Mesodermal cell (in vitro differentiated cells): ENCODE results near the gene KRT78.

ENCODE experiments used
- H3K27ac ChIP-seq: 2 replicates; pipeline ENCODE4 v1.7.0; 2013; ENCODE audit warnings: mild to moderate bottlenecking, low read depth, low read length, moderate library complexity; ENCODE audit not compliant: severe bottlenecking
- H3K36me3 ChIP-seq: 2 replicates; pipeline ENCODE4 v1.7.1; 2013; ENCODE audit warnings: mild to moderate bottlenecking, low read length, moderate library complexity; ENCODE audit not compliant: control insufficient read depth, insufficient read depth
- H3K4me1 ChIP-seq: one replicate; pipeline ENCODE4 v1.7.1; 2013; ENCODE audit warnings: mild to moderate bottlenecking, low read length; ENCODE audit not compliant: insufficient read depth, control insufficient read depth, poor library complexity, severe bottlenecking
- H3K4me3 ChIP-seq: 2 replicates; pipeline ENCODE4 v1.7.0; 2013; ENCODE audit warnings: low read length, control low read depth, mild to moderate bottlenecking; ENCODE audit not compliant: insufficient read depth, poor library complexity, severe bottlenecking; ENCODE audit errors: extremely low read depth
- H3K9me3 ChIP-seq: 2 replicates; pipeline ENCODE4 v1.7.1; 2013; ENCODE audit warnings: mild to moderate bottlenecking, low read length, moderate library complexity; ENCODE audit not compliant: control insufficient read depth
- WGBS, 2 experiments: methylation state at CpG; one replicate each; pipeline ENCODE4 v1.1.5; 2013; ENCODE audit warnings: missing lambda C conversion rate in 2 of 2; ENCODE audit not compliant: insufficient coverage in 2 of 2; 5-methylcytosine and 5-hydroxymethylcytosine counted together

The KRT78 gene

DNA sequence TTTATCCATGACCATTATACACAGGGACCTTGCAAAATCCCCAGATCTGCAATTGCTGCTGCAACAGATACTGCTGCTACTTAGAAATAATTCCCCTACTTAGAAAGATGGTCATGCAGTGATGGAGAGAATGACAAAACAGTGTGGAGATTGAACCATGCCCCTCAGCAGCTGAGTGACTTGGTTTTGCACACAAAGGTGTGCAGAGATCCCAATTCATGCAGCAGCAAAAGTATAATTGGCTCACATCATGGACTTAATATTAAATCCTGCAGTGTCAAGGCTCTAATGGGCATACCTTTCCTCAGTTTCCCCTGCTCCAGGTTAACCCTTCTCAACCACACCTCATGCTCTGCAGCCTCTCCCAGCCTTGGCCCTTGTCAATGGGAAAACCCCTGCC lies 3.0 kb upstream of the KRT78 start:
- Histone ChIP-seq H3K4me1 (no peaks in the 10 kb centered on the region), H3K4me3 (no peak overlapping the region), H3K27ac (no peak overlapping the region), H3K9me3 (no peaks in the 10 kb centered on the region), H3K36me3 (no peaks in the 10 kb centered on the region)

DNA sequence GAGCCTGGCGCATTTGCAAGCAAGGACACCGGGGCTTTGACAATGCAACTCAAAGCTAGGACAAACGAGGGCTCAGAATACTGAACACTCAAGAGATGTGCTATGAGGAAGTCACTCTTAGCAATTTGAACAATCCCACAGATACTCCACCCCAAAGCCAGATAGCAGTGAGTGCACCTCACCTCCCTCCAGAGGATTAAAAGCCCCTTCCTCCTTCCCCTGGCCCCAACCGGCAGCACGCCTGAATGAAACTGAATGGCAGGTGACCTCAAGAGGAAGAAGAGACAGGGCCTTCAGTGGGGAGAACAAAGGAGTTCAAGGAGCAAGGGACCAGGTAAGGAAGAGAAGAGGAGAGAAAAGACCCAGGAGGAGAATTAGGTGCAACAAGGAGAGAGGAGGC lies 1.9 kb upstream of the KRT78 start:
- no peaks in the 10 kb centered on the region for H3K36me3 ChIP-seq
- no peak overlapping the region for H3K4me3 ChIP-seq
- H3K4me1 ChIP-seq: no peaks in the 10 kb centered on the region
- no peaks in the 10 kb centered on the region for H3K9me3 ChIP-seq
- 100% methylated on average over 1 of the region's 5 CpGs; no CpG with 5 or more reads in 1 of the 2 experiments for WGBS, 2 experiments
- no peak overlapping the region for H3K27ac ChIP-seq

DNA sequence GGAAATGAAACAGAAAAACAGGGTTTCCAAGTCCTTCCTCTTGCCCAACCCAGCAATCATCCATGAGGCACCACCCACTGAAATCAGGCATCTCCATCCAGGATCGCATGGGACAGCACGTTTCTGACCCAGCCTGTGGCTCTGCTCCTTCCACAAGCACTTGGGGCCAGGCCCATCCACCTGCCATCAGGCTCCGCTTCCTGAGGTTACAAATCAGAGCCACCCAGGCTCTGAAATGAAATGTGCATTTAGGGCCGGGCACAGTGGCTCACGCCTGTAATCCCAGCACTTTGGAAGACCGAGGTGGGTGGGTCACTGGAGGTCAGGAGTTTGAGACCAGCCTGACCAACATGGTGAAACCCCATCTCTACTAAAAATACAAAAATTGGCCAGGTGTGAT lies 717 bp upstream of the KRT78 start:
- 93 to 94% methylated on average over 3 to 6 of the region's 6 CpGs for WGBS, 2 experiments

DNA sequence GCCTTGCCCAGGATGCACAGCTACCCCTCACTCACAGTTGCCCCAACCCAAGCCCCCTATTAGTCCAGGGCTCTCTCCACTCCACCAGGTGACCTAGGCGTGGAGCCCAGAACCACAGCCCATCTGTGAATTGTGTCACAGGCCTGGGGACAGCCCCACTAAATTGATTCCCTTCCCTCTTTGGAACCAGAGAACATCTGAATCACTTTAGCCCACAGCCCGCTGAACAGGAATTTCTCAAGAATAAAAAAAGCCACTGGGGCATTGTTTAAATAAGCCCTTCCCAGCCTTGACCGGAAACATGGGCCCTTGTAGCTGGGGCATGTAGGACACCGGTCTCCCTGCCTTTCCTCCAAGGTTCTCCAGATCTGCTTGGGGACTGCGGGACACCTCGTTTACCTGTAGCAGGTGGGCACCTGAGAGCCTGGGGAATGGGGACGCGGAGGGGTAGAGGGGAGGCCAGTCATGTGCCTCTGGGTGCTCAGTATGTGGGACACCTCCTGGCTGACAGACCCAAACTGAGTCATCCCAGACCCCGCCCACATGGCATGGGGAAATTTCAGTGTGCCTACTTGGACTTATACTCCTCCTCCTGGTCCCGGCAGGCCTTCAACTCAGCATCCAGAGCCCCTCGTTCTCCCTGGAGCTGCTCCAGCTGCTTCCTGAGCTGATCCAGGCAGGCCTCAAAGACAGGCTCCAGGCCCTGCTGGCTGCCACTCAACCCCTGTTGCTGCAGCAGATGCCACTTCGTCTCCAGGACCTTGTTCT lies 1.3 kb downstream of the KRT78 start:
- H3K9me3 ChIP-seq: no peaks in the 10 kb centered on the region
- no peak overlapping the region for H3K4me3 ChIP-seq
- no peaks in the 10 kb centered on the region for H3K4me1 ChIP-seq
- H3K36me3 ChIP-seq: no peaks in the 10 kb centered on the region
- WGBS, 2 experiments: 93 to 96% methylated on average over 9 to 10 of the region's 12 CpGs
- H3K27ac ChIP-seq: no peak overlapping the region

More for the DNA sequence above, 717 bp upstream of the KRT78 start:
- no peak overlapping the region for H3K4me3 ChIP-seq
- H3K27ac ChIP-seq: no peak overlapping the region
- no peaks in the 10 kb centered on the region for H3K4me1 ChIP-seq
- H3K9me3 ChIP-seq: no peaks in the 10 kb centered on the region
- no peaks in the 10 kb centered on the region for H3K36me3 ChIP-seq

DNA sequence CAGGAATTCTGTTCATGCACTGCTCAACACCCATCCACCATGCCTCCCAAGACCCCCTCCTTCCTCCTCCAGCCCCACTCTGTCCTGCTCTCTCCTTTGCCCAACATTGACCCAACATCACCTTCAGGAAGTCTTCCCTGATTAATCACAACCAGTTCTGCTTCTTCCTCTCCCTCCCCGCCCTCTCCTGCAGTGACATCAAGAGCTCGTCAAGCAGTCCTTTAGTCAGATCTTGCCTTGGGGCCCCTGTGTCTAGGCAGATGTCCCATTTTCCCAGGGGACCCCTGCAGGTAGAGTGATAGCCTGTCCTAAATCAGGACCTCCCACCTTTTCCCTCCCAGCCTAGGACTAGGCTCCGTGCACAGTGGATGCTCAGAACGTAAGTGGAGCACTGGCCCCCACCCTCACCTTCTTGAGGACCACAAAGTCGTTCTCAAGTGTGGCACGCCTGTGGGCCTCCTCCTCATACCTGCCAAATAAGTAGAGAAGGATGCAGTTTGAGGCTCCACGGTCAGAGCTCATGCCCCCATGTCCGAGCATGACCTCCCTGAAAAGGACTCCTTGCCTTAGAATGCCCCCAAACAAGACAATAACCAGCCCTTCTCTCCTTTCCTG lies 2.3 kb downstream of the KRT78 start:
- no peaks in the 10 kb centered on the region for H3K36me3 ChIP-seq
- whole genome bisulfite sequencing, 2 experiments: 84 to 91% methylated on average over 5 of the region's 8 CpGs
- no peaks in the 10 kb centered on the region for H3K9me3 ChIP-seq
- H3K27ac ChIP-seq: no peak overlapping the region
- no peak overlapping the region for H3K4me3 ChIP-seq
- H3K4me1 ChIP-seq: no peaks in the 10 kb centered on the region

DNA sequence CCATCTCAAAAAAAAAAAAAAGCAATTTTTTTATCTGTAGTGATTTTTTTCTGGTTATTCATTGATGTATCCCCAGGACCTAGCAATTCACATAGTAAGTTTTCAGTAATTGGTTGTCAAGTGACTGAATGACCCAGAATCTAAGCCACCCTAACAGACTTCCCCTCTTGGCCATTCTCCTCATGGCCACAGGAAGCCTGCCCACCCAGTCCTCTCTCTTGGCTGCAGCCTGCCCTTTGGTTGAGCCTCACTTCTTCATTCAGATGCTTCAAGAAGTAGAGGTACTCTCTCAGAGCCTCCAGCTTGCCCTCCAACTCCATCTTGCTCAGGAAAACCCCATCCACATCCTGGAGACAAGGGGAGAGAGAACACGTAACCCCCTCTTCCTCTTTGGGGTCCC lies 2.8 kb downstream of the KRT78 start:
- no peaks in the 10 kb centered on the region for H3K36me3 ChIP-seq
- H3K9me3 ChIP-seq: no peaks in the 10 kb centered on the region
- no peak overlapping the region for H3K27ac ChIP-seq
- no peaks in the 10 kb centered on the region for H3K4me1 ChIP-seq
- H3K4me3 ChIP-seq: no peak overlapping the region
- WGBS, 2 experiments: no CpG with 5 or more reads among the region's 1 CpG

DNA sequence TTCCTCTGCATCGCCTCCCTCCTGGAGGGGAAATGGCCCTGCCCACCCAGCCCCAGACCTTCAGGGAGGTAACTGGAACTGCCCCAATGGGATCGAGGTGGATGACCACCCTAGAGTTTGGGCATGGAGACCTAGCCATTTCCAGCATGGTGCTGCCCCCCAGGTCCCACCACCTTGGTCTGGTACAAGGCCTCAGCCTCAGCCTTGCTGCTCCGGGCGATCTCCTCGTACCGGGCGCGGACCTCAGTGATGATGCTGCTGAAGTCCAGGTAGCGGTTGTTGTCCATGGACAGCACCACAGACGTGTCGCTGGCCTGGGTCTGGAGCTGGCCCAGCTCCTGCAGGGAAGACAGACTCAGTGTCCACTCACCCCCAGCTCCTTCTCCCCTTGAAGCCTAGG lies 4.4 kb downstream of the KRT78 start:
- no peaks in the 10 kb centered on the region for H3K4me1 ChIP-seq
- 93 to 94% methylated on average over 8 to 11 of the region's 11 CpGs for WGBS, 2 experiments
- no peak overlapping the region for H3K27ac ChIP-seq
- no peaks in the 10 kb centered on the region for H3K9me3 ChIP-seq
- no peaks in the 10 kb centered on the region for H3K36me3 ChIP-seq
- no peak overlapping the region for H3K4me3 ChIP-seq

DNA sequence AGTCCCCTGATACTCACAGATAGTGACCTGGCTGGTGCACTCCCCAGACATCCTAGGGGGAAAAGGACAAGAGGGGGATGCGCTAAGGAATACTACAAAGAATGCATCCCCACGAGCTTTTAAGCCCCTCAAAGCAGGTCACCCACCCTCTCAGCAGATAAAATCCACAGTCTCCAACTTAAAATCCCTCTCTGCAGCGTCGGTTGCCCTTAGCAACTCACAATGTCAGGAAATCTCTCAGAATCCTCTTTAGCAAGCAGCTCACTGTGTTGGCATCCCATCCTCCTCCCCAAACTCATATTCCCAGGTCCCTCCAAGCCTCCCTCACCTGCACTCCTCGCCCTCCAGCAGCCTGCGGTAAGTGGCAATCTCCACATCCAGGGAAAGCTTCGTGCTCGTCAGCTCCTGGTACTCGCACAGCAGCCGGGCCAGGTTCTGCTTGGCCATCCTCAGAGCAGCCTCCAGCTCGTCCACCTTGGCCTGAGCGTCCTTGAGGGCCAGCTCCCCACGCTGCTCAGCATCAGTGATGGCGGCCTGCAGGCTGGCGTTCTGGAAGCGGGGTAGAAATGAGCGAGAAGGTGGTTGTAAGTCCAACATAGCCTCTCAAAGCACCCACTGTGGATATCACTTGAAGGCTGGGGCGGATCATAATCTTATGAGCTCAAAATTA lies 9.2 kb downstream of the KRT78 start:
- WGBS, 2 experiments: 87 to 88% methylated on average over 16 to 17 of the region's 18 CpGs
- Histone ChIP-seq H3K27ac (no peak overlapping the region), H3K4me3 (no peak overlapping the region)

DNA sequence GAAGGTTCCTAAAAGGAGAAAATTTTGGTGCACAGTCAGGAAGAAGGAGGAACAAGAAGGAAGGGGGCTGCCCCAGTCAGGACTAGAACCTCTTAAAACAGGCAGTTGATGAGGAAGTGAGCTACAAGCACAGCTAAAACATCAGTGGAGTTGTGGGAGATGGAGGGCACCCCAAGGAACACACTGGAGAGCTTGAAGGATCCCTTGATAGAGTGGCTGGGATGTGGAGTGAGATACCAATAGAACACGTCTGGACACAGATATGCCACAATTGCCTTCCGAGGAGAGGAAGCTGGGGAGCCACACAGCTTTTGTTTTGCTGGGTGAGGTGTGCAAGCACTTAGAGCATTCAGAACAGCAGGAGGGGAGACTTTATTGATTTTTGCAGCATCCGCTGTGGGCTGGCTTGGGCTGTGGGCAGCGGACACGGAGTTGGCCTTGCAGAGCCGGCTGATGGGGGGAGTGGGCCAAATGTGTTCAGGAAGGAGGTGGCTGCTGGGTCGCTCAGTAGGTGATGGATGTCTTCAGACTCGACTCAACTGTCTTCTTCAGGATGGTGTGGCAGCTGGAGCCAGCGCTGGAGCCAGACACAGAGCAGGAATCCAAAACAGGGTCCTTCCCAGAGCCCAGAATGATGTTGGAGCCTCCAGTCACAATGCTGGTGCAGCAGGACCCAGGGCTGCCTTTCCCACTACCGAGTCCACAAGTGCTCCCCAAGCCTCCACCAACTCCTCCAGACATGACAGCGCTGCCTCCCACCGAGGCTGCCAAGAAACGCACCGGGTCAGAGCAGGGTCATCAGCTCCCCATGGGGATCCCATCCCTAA lies 10.0 kb downstream of the KRT78 start:
- WGBS, 2 experiments: 77 to 87% methylated on average over 6 to 8 of the region's 14 CpGs
- H3K4me1 ChIP-seq: peaks cover 21% of the 10 kb centered on the region
- H3K4me3 ChIP-seq: no peak overlapping the region
- no peaks in the 10 kb centered on the region for H3K36me3 ChIP-seq
- no peak overlapping the region for H3K27ac ChIP-seq
- no peaks in the 10 kb centered on the region for H3K9me3 ChIP-seq

More for the DNA sequence above, 9.2 kb downstream of the KRT78 start:
- Histone ChIP-seq H3K4me1 (peaks cover 21% of the 10 kb centered on the region), H3K36me3 (no peaks in the 10 kb centered on the region), H3K9me3 (no peaks in the 10 kb centered on the region)

DNA sequence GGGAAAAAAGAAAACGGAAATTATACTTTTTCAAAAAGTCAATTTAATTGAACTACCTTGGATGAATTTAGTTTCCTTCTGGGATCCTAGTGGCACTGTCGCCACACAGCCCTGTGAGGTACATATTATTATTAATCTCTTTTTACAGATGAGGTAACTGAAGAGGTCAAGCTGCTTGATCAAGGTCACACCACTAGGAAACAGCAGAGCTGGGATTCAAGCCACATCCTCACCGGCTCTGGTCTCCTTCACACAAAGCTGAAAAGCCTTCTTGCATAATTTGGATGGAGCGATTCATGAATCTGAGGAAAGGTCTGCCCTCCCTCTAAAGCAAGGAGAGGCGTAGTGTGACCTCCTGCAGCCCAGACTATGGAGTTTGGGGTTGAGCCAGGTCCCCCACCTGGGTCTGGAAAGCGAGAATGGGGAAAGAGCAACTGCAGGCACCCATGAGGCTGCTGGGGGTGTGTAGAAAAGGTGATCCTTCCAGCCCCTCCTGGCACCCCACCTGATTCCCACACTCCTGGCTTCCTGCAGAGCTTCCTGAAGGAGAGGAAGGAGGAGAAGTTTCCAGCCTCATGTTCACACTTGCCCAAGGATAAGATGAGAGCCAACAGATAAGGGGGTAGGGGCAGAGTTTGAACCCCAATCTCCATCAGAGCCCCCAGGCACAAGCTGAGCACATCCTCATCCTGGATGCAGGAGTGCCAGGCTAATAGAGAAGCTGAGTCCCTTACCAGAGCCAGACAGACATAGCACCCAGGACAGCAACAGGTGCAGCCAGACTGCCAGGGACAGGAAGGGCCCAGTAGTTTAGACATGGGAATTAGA lies 10.8 kb downstream of the KRT78 start:
- no peak overlapping the region for H3K27ac ChIP-seq
- no peaks in the 10 kb centered on the region for H3K9me3 ChIP-seq
- no peaks in the 10 kb centered on the region for H3K36me3 ChIP-seq
- no peak overlapping the region for H3K4me3 ChIP-seq
- peaks cover 21% of the 10 kb centered on the region for H3K4me1 ChIP-seq
- WGBS, 2 experiments: 93 to 100% methylated on average over 2 to 3 of the region's 6 CpGs
